GM12872 (cell line): ENCODE results near the gene KIRREL3.

ENCODE experiments used
- CTCF ChIP-seq: IDR thresholded peaks from 3 replicates; pipeline ENCODE4 v1.5.1; 2011; ENCODE audit warnings: low read depth, mild to moderate bottlenecking, low read length, moderate library complexity; ENCODE audit not compliant: insufficient read depth

The KIRREL3 gene

GRCh38 chr11:126534141-126534805 lies 466.3 kb downstream of the KIRREL3 start:
- TF ChIP-seq CTCF: no peak

GRCh38 chr11:126533560-126533959 lies 467.0 kb downstream of the KIRREL3 start:
- no peak for TF ChIP-seq CTCF

- TF ChIP-seq CTCF: no peak
Measured at GRCh38 chr11:126530416-126530815, 470.2 kb downstream of the KIRREL3 start.

- TF ChIP-seq CTCF: no peak
Measured at GRCh38 chr11:126529037-126529436, 471.5 kb downstream of the KIRREL3 start.

- no peak for TF ChIP-seq CTCF
Measured at GRCh38 chr11:126528075-126528474, 472.5 kb downstream of the KIRREL3 start.

GRCh38 chr11:126527651-126528050 lies 472.9 kb downstream of the KIRREL3 start:
- no peak for TF ChIP-seq CTCF

- no peak for TF ChIP-seq CTCF
Measured at GRCh38 chr11:126526471-126526870, 474.1 kb downstream of the KIRREL3 start.

- TF ChIP-seq CTCF: no peak
Measured at GRCh38 chr11:126525702-126526101, 474.9 kb downstream of the KIRREL3 start.
